ENCODE data around the gene PPP1R37.

- no peak for TF ChIP-seq CTCF (IDR thresholded peaks at IDR 0.05; ENCODE audit: extremely low read depth in 1 of 2, insufficient read depth in 1 of 2, low read depth in 1 of 2, low read length in 2 of 2)
- no peak for TF ChIP-seq MAX (IDR thresholded peaks at IDR 0.05; ENCODE audit: insufficient read depth, insufficient read length)
- TF ChIP-seq POLR2A (IDR thresholded peaks at IDR 0.05; ENCODE audit: low read depth, low read length): no peak
- TF ChIP-seq EZH2 (IDR thresholded peaks at IDR 0.05; ENCODE audit: borderline replicate concordance, low read depth, low read length, severe bottlenecking): no peak
- TF ChIP-seq MYC (IDR thresholded peaks at IDR 0.05; ENCODE audit: low read depth, low read length): no peak
- no peak for TF ChIP-seq POLR2AphosphoS5 (IDR thresholded peaks at IDR 0.05; ENCODE audit: insufficient read depth, low read depth, low read length)
- no peak for TF ChIP-seq GATA2 (IDR thresholded peaks at IDR 0.05; ENCODE audit: insufficient read depth, insufficient read length, low read depth, low read length)
These were observed 7.2 kb downstream of the PPP1R37 start for GRCh38 chr19:45100201-45100600.

Data from endothelial cell of umbilical vein (primary cell).